SK-N-SH (cell line): ENCODE measurements around the gene EDEM3. TPM values are rescaled to one million over a fixed set of nuclear protein-coding genes. Genes with fewer than 3 reads are reported as not detected.

Experiments
- CTCF ChIA-PET: fragments of 300-600, 350-600 bp; formaldehyde crosslinking; extraction: SDS; loops from one replicate; lab custom pipeline; 2021; lab: Yijun Ruan, JAX
- POLR2A ChIA-PET: fragments of 350-600 bp; sonication (Branson Sonifier 250); formaldehyde crosslinking; extraction: SDS; loops from one replicate; lab custom pipeline; 2020; ENCODE audit warnings: antibody characterized with exemption, inconsistent platforms; lab: Yijun Ruan, JAX
- DNase-seq: peaks from one replicate; pipeline ENCODE4 v3.0.0; 2012
- H2AFZ ChIP-seq: fragments of 200-600 bp; sonication (generic); 2 replicates; pipeline ENCODE4 v1.8.1; 2016; ENCODE audit warnings: antibody characterized with exemption, mild to moderate bottlenecking, low read depth
- H3F3A ChIP-seq: fragments of 200-600 bp; sonication (generic); replicated peaks from 2 replicates; pipeline ENCODE3; 2016; ENCODE audit warnings: antibody characterized with exemption, mild to moderate bottlenecking; ENCODE audit not compliant: insufficient read depth
- H3K27ac ChIP-seq, 2 experiments: fragments of 200-500 bp in 1 of 2; fragments of 200-600 bp in 1 of 2; sonication (Bioruptor generic) in 1 of 2; sonication (generic), shearing (Covaris generic) in 1 of 2; 2 replicates each; pipeline versions ENCODE4 v1.5.1 to v1.6.1; 2014 to 2016; ENCODE audit warnings: low read depth in 2 of 2, inconsistent platforms in 1 of 2, low read length in 1 of 2, mild to moderate bottlenecking in 1 of 2, mixed read lengths in 1 of 2
- H3K27me3 ChIP-seq: fragments of 200-600 bp; sonication (generic), shearing (Covaris generic); 2 replicates; pipeline ENCODE4 v1.6.1; 2016; ENCODE audit warnings: mixed run types; ENCODE audit not compliant: insufficient read depth
- H3K36me3 ChIP-seq, 2 experiments: fragments of 200-500 bp in 1 of 2; fragments of 200-600 bp in 1 of 2; sonication (Bioruptor generic) in 1 of 2; sonication (generic) in 1 of 2; replicated peaks in 1 of 2; 2 replicates each; pipeline versions ENCODE3 to v1.5.1; 2014 to 2016; ENCODE audit warnings: low read length in 1 of 2, mild to moderate bottlenecking in 1 of 2; ENCODE audit not compliant: insufficient read depth in 2 of 2, control insufficient read depth in 1 of 2
- H3K4me1 ChIP-seq, 2 experiments: fragments of 200-500 bp in 1 of 2; fragments of 200-600 bp in 1 of 2; sonication (Bioruptor generic) in 1 of 2; sonication (generic), shearing (Covaris generic) in 1 of 2; 2 replicates each; pipeline versions ENCODE4 v1.5.1 to v1.6.1; 2014 to 2016; ENCODE audit warnings: low read depth in 1 of 2, low read length in 1 of 2, mixed run types in 1 of 2; ENCODE audit not compliant: insufficient read depth in 2 of 2, control insufficient read depth in 1 of 2
- H3K4me2 ChIP-seq: fragments of 200-600 bp; sonication (generic), shearing (Covaris generic); 2 replicates; pipeline ENCODE4 v1.6.1; 2017; ENCODE audit warnings: mixed run types
- H3K4me3 ChIP-seq, 2 experiments: fragments of 200-500 bp in 1 of 2; fragments of 200-600 bp in 1 of 2; sonication (Bioruptor generic) in 1 of 2; sonication (generic), shearing (Covaris generic) in 1 of 2; 2 replicates each; pipeline versions ENCODE4 v1.5.1 to v1.8.1; 2014 to 2016; ENCODE audit warnings: low read depth in 2 of 2, inconsistent platforms in 1 of 2, low read length in 1 of 2, mild to moderate bottlenecking in 1 of 2, mixed read lengths in 1 of 2, moderate library complexity in 1 of 2
- H3K79me2 ChIP-seq: fragments of 200-600 bp; sonication (generic); 2 replicates; pipeline ENCODE4 v1.8.1; 2017; ENCODE audit warnings: mild to moderate bottlenecking; ENCODE audit not compliant: insufficient read depth
- H3K9ac ChIP-seq: fragments of 200-600 bp; sonication (generic); 2 replicates; pipeline ENCODE4 v1.6.1; 2017; ENCODE audit warnings: mixed run types
- H3K9me2 ChIP-seq: fragments of 200-600 bp; sonication (generic); 2 replicates; pipeline ENCODE4 v1.6.1; 2017; ENCODE audit warnings: mixed run types
- H3K9me3 ChIP-seq: fragments of 200-600 bp; sonication (generic); 2 replicates; pipeline ENCODE4 v1.6.1; 2017; ENCODE audit warnings: mixed run types, mild to moderate bottlenecking, moderate library complexity
- H4K20me1 ChIP-seq: fragments of 200-600 bp; sonication (generic); 2 replicates; pipeline ENCODE4 v1.6.1; 2017; ENCODE audit warnings: mild to moderate bottlenecking, mixed run types; ENCODE audit not compliant: insufficient read depth
- FOSL2 ChIP-seq: IDR thresholded peaks from 2 replicates; pipeline ENCODE4 v1.4.0; 2012; ENCODE audit warnings: low read depth, mild to moderate bottlenecking, moderate library complexity, borderline replicate concordance
- FOXJ3 ChIP-seq: sonication (generic); formaldehyde crosslinking; IDR thresholded peaks from 2 replicates; pipeline ENCODE4 v1.5.1; 2020; ENCODE audit warnings: mild to moderate bottlenecking, missing genetic modification reagents
- GABPA ChIP-seq: IDR thresholded peaks from 2 replicates; pipeline ENCODE4 v1.4.0; 2012; ENCODE audit warnings: low read depth, mild to moderate bottlenecking
- GATA2 ChIP-seq: sonication (generic); formaldehyde crosslinking; IDR thresholded peaks from 2 replicates; pipeline ENCODE4 v1.5.0; 2020; ENCODE audit warnings: mild to moderate bottlenecking, missing genetic modification reagents
- MXI1 ChIP-seq: IDR thresholded peaks from 2 replicates; pipeline ENCODE4 v1.6.1; 2012; ENCODE audit warnings: mild to moderate bottlenecking, low read depth, low read length, improper control_type of control experiment
- SMC3 ChIP-seq: IDR thresholded peaks from 2 replicates; pipeline ENCODE4 v1.6.1; 2012; ENCODE audit warnings: low read depth, low read length, improper control_type of control experiment
- TAF1 ChIP-seq: IDR thresholded peaks from 2 replicates; pipeline ENCODE4 v1.6.1; 2012; ENCODE audit warnings: low read depth, mild to moderate bottlenecking, low read length, moderate library complexity, borderline replicate concordance
- WGBS: methylation state at CpG from one replicate; pipeline ENCODE4 v1.1.6; 2017; ENCODE audit warnings: low lambda C conversion rate; 5-methylcytosine and 5-hydroxymethylcytosine counted together
- polyA plus RNA-seq, 3 experiments: library from polyadenylated mRNA; depleted of rRNA; stranded (reverse); fragments of >200 nt; gene quantifications; 2 replicates each; pipeline ENCODE4 v1.2.3, GENCODE V29; 2012
- TF ChIP-seq, protein P1 (sequence below): IDR thresholded peaks from 2 replicates; pipeline ENCODE4 v1.4.0; 2012; ENCODE audit warnings: low read depth
- TF ChIP-seq, protein P2 (sequence below): IDR thresholded peaks from 2 replicates; pipeline ENCODE4 v1.4.0; 2012; ENCODE audit warnings: low read depth, borderline replicate concordance
- TF ChIP-seq, protein P3 (sequence below): IDR thresholded peaks from 2 replicates; pipeline ENCODE4; 2012

EDEM3 gene
- polyA plus RNA-seq, 1 of the 3 experiments (the other 2 are of a cell fraction): 28.6 TPM

DNA sequence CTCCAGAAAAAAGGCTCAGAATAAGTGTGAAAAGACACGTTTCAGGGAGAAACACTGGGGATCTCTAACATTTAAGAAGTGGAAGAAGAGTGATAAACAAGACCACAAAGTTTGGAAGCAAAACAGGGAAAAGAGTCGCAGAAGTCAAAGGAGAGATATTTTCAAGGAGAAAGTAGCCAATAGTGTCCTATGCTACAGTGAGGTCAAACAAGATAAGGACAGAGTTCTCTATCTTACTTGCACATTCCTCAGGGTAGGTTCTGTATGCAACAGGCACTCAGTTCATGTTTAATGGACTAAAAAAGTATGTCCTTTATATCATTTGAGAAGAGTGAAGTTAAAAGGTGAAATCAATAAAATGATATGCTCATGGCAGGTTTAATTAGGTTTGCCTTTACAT lies 13.8 kb upstream of the EDEM3 start:
- Histone ChIP-seq H3K9me3 (no peaks in the 10 kb centered on the region), H4K20me1 (no peaks in the 10 kb centered on the region), H3K9ac (no peak overlapping the region), H3K4me1 (peaks cover 0 to 5% of the 10 kb centered on the region in 2 experiments; a peak in 1 of 4 replicates), H2AFZ (no peak overlapping the region), H3K79me2 (no peaks in the 10 kb centered on the region), H3K27me3 (no peaks in the 10 kb centered on the region), H3K36me3 (no peaks in the 10 kb centered on the region), H3F3A (no peaks in the 10 kb centered on the region), H3K27ac (no peak overlapping the region), H3K4me2 (no peak overlapping the region), H3K9me2 (no peaks in the 10 kb centered on the region), H3K4me3 (no peak overlapping the region)
- ChIA-PET POLR2A (no interaction called here), CTCF (no interaction called here)
- no peak for DNase-seq
- WGBS: 58% methylated on average over 2 of the region's 2 CpGs
- TF ChIP-seq TAF1 (no peak), FOXJ3 (no peak)
- TF ChIP-seq, protein P1, sequence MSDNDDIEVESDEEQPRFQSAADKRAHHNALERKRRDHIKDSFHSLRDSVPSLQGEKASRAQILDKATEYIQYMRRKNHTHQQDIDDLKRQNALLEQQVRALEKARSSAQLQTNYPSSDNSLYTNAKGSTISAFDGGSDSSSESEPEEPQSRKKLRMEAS: no peak

DNA sequence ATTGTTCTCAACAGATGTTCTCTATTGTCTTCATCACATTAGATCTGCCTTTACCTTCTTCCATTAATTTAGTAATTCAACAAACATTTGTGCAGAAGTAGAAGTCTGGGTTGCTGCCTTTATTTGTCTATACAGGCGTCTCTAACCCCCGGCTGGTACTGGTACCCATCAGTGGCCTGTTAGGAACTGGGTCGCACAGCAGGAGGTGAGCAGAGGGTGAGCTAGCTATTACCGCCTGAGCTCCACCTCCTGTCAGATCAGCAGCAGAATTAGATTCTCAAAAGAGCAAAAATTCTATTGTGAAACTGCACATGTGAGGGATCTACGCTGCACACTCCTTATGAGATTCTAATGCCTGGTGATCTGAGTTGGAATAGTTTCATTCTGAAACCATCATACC lies 12.9 kb upstream of the EDEM3 start:
- TF ChIP-seq FOSL2 (no peak), TAF1 (no peak), GABPA (no peak), GATA2 (no peak), MXI1 (no peak), SMC3 (no peak)
- TF ChIP-seq, protein P2, sequence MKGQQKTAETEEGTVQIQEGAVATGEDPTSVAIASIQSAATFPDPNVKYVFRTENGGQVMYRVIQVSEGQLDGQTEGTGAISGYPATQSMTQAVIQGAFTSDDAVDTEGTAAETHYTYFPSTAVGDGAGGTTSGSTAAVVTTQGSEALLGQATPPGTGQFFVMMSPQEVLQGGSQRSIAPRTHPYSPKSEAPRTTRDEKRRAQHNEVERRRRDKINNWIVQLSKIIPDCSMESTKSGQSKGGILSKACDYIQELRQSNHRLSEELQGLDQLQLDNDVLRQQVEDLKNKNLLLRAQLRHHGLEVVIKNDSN: no peak
- TF ChIP-seq, protein P3, sequence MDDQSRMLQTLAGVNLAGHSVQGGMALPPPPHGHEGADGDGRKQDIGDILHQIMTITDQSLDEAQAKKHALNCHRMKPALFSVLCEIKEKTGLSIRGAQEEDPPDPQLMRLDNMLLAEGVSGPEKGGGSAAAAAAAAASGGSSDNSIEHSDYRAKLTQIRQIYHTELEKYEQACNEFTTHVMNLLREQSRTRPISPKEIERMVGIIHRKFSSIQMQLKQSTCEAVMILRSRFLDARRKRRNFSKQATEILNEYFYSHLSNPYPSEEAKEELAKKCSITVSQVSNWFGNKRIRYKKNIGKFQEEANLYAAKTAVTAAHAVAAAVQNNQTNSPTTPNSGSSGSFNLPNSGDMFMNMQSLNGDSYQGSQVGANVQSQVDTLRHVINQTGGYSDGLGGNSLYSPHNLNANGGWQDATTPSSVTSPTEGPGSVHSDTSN: no peak
- Histone ChIP-seq H3K4me2 (no peak overlapping the region), H3K4me3 (no peak overlapping the region), H3K27me3 (no peaks in the 10 kb centered on the region), H3F3A (no peaks in the 10 kb centered on the region), H3K4me1 (peaks cover 0 to 5% of the 10 kb centered on the region in 2 experiments; a peak in 1 of 4 replicates), H3K9ac (no peak overlapping the region), H3K36me3 (no peaks in the 10 kb centered on the region), H3K9me2 (no peaks in the 10 kb centered on the region), H3K79me2 (no peaks in the 10 kb centered on the region), H4K20me1 (no peaks in the 10 kb centered on the region), H3K27ac (no peak overlapping the region), H3K9me3 (no peaks in the 10 kb centered on the region), H2AFZ (no peak overlapping the region)
- 95% methylated on average over 5 of the region's 5 CpGs for WGBS
- no peak for DNase-seq
- ChIA-PET POLR2A (no interaction called here), CTCF (interaction anchor here (1.1 kb wide), 1 partner anchor 403 kb away, joined by 5 read pairs; no protein-coding TSS in a partner anchor)
